ENCODE data around the gene FES. TPM values are rescaled to one million over a fixed set of nuclear protein-coding genes. Genes with fewer than 3 reads are reported as not detected.

Gene FES
- total RNA-seq, 6 donors from 2014 or later = 33.4 to 144 (median 68.3) TPM

- ATAC-seq (ENCODE audit: low FRiP score in 2 of 2) (no peak), DNase-seq (no peak)
- Histone ChIP-seq H3K36me3 (peaks cover 26 to 56% (median 53%) of the 10 kb centered on the region in 4 donors), H3K4me1 (peaks cover 25 to 45% (median 37%) of the 10 kb centered on the region in 4 donors), H3K9me3 (no peaks in the 10 kb centered on the region), H3K27me3 (no peaks in the 10 kb centered on the region), H3K4me3 (no peak overlapping the region), H3K27ac (peak overlapping the region; percentile 84 to 98 (median 96))
- TF ChIP-seq, protein P1, sequence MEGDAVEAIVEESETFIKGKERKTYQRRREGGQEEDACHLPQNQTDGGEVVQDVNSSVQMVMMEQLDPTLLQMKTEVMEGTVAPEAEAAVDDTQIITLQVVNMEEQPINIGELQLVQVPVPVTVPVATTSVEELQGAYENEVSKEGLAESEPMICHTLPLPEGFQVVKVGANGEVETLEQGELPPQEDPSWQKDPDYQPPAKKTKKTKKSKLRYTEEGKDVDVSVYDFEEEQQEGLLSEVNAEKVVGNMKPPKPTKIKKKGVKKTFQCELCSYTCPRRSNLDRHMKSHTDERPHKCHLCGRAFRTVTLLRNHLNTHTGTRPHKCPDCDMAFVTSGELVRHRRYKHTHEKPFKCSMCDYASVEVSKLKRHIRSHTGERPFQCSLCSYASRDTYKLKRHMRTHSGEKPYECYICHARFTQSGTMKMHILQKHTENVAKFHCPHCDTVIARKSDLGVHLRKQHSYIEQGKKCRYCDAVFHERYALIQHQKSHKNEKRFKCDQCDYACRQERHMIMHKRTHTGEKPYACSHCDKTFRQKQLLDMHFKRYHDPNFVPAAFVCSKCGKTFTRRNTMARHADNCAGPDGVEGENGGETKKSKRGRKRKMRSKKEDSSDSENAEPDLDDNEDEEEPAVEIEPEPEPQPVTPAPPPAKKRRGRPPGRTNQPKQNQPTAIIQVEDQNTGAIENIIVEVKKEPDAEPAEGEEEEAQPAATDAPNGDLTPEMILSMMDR (IDR thresholded peaks at IDR 0.05) = no peak
- TF ChIP-seq POLR2AphosphoS5 (IDR thresholded peaks at IDR 0.05) = peak in 1 of 2 donors; percentile 7
- WGBS, 2 donors = 70 to 72% methylated on average over 11 to 12 of the region's 13 CpGs
These were observed 1.4 kb upstream of the FES start for GRCh38 chr15:90882781-90883525.

DNA sequence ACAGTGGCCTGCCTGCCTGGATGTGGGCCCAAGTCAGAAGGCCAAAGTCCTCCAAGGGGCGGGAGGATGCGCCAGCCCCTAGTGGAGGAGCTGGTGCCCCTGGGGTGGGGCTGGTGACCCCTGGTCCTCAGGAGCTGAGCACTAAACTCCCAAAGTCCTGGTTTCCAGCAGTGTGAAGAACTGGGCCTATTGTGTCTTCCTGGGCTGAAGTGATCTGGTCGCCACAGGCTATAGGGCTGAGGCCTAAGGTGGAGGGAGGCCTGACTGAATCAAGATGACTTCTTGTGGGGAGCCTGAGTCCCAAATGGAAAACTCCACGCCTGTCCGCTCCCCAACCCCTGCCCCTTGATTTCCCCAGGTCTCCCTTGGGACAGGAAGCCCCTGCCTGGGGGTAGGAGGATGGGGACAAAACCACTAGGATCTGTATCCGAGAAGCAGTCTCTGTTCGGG lies 753 bp upstream of the FES start:
- Histone ChIP-seq H3K4me3 (peak overlapping the region in 3 of 4 donors; percentile 53 to 61 (median 54)), H3K27ac (peak overlapping the region; percentile 84 to 98 (median 96)), H3K36me3 (peaks cover 23 to 53% (median 47%) of the 10 kb centered on the region in 4 donors), H3K27me3 (no peaks in the 10 kb centered on the region), H3K4me1 (peaks cover 25 to 45% (median 37%) of the 10 kb centered on the region in 4 donors), H3K9me3 (no peaks in the 10 kb centered on the region)
- 45 to 61% methylated on average over 6 to 7 of the region's 7 CpGs for WGBS, 2 donors
- DNase-seq (no peak), ATAC-seq (ENCODE audit: low FRiP score in 2 of 2) (no peak)
- TF ChIP-seq POLR2AphosphoS5 (IDR thresholded peaks at IDR 0.05) (peak in 1 of 2 donors; percentile 3), POLR2A (IDR thresholded peaks at IDR 0.05) (no peak)
- TF ChIP-seq, protein P1 (IDR thresholded peaks at IDR 0.05) = no peak

GRCh38 chr15:90884719-90885431 lies 571 bp downstream of the FES start:
- WGBS, 2 donors = 13 to 32% methylated on average over 3 to 15 of the region's 16 CpGs
- ATAC-seq (ENCODE audit: low FRiP score in 2 of 2) (peak; percentile 6 to 11), DNase-seq (peak in 1 of 2 donors; percentile 68)
- Histone ChIP-seq H3K27me3 (no peaks in the 10 kb centered on the region), H3K36me3 (peaks cover 13 to 51% (median 44%) of the 10 kb centered on the region in 4 donors), H3K4me1 (peaks cover 25 to 53% (median 37%) of the 10 kb centered on the region in 4 donors), H3K27ac (peak overlapping the region; percentile 84 to 98 (median 96)), H3K9me3 (no peaks in the 10 kb centered on the region), H3K4me3 (peak overlapping the region; percentile 53 to 61 (median 56))
- TF ChIP-seq POLR2AphosphoS5 (IDR thresholded peaks at IDR 0.05) (no peak), EP300 (IDR thresholded peaks at IDR 0.05) (no peak), POLR2A (IDR thresholded peaks at IDR 0.05) (no peak)
- TF ChIP-seq, protein P1 (IDR thresholded peaks at IDR 0.05) = no peak

- Histone ChIP-seq H3K27ac (peak overlapping the region; percentile 84 to 98 (median 96)), H3K36me3 (peaks cover 9 to 51% (median 44%) of the 10 kb centered on the region in 4 donors), H3K4me3 (peak overlapping the region; percentile 53 to 61 (median 56)), H3K27me3 (no peaks in the 10 kb centered on the region), H3K4me1 (peaks cover 25 to 55% (median 37%) of the 10 kb centered on the region in 4 donors), H3K9me3 (no peaks in the 10 kb centered on the region)
- TF ChIP-seq EP300 (IDR thresholded peaks at IDR 0.05) (no peak), POLR2AphosphoS5 (IDR thresholded peaks at IDR 0.05) (peak in 1 of 2 donors; percentile 57), POLR2A (IDR thresholded peaks at IDR 0.05) (peak in 1 of 4 donors; percentile 52)
- TF ChIP-seq, protein P1 (IDR thresholded peaks at IDR 0.05) = peak; percentile 91 to 96 (median 95)
- 34 to 39% methylated on average over 18 to 23 of the region's 23 CpGs for WGBS, 2 donors
- DNase-seq = peak; percentile 84 to 96
- ATAC-seq (ENCODE audit: low FRiP score in 2 of 2) = peak; percentile 82
These were observed 1.4 kb downstream of the FES start for GRCh38 chr15:90885432-90886290.
